HEK293 (cell line): Measurements from ENCODE around the gene CRIP1.

Experiments used
- CTCF ChIA-PET: fragments of 350-600 bp; formaldehyde crosslinking; extraction: SDS; loops from one replicate; lab custom pipeline; 2021; ENCODE audit warnings: antibody characterized with exemption; lab: Yijun Ruan, JAX
- POLR2A ChIA-PET: fragments of 300-600 bp; formaldehyde crosslinking; extraction: SDS; loops from one replicate; lab custom pipeline; 2020; ENCODE audit warnings: antibody characterized with exemption, inconsistent platforms; lab: Yijun Ruan, JAX
- H3K27ac ChIP-seq: fragments of 200-500 bp; sonication (Bioruptor generic); 2 replicates; pipeline ENCODE4 v1.5.1; 2014; ENCODE audit warnings: low read depth, low read length, control low read depth, inconsistent platforms; ENCODE audit errors: extremely low read depth
- H3K36me3 ChIP-seq, 2 experiments: fragments of 200-500 bp in 1 of 2; sonication (Bioruptor generic) in 1 of 2; 1 replicate in 1 of 2; 2 replicates in 1 of 2; pipeline ENCODE4 v1.5.1; 2014 to 2017; ENCODE audit warnings: inconsistent platforms in 2 of 2, low read length in 2 of 2; ENCODE audit not compliant: control insufficient read depth in 2 of 2, insufficient read depth in 1 of 2
- H3K4me1 ChIP-seq: fragments of 200-500 bp; sonication (Bioruptor generic); 2 replicates; pipeline ENCODE4 v1.5.1; 2014; ENCODE audit warnings: mild to moderate bottlenecking, low read length, inconsistent platforms; ENCODE audit not compliant: control insufficient read depth, insufficient read depth
- H3K4me3 ChIP-seq: 2 replicates; pipeline ENCODE4 v1.5.1; 2011; ENCODE audit warnings: low read depth, mild to moderate bottlenecking, control low read depth, low read length, moderate library complexity
- H3K9me3 ChIP-seq: fragments of 200-500 bp; sonication (Bioruptor generic); 2 replicates; pipeline ENCODE4 v1.5.1; 2014; ENCODE audit warnings: low read depth, low read length, inconsistent platforms; ENCODE audit not compliant: control insufficient read depth, insufficient read depth
- FEZF1 ChIP-seq: fragments of 450-650 bp; formaldehyde crosslinking; IDR thresholded peaks from 2 replicates; pipeline ENCODE4 v1.5.1; 2016; ENCODE audit warnings: missing biosample characterization, missing genetic modification characterization
- GLIS2 ChIP-seq: fragments of 450-650 bp; formaldehyde crosslinking; IDR thresholded peaks from 2 replicates; pipeline ENCODE4 v1.5.1; 2016; ENCODE audit warnings: missing biosample characterization, missing genetic modification characterization
- HIC1 ChIP-seq: fragments of 450-650 bp; formaldehyde crosslinking; IDR thresholded peaks from 2 replicates; pipeline ENCODE4 v1.5.1; 2016; ENCODE audit warnings: missing biosample characterization, missing genetic modification characterization
- ZBTB48 ChIP-seq: fragments of 450-650 bp; formaldehyde crosslinking; IDR thresholded peaks from 2 replicates; pipeline ENCODE4 v1.5.1; 2016; ENCODE audit warnings: missing biosample characterization, missing genetic modification characterization
- ZNF10 ChIP-seq: fragments of 450-650 bp; formaldehyde crosslinking; IDR thresholded peaks from 2 replicates; pipeline ENCODE4 v1.5.1; 2017; ENCODE audit warnings: missing biosample characterization, missing genetic modification characterization
- ZNF140 ChIP-seq: fragments of 450-650 bp; formaldehyde crosslinking; IDR thresholded peaks from 2 replicates; pipeline ENCODE4 v1.5.1; 2016; ENCODE audit warnings: missing biosample characterization, missing genetic modification characterization
- ZNF266 ChIP-seq: fragments of 450-650 bp; formaldehyde crosslinking; IDR thresholded peaks from 2 replicates; pipeline ENCODE4 v1.5.1; 2016; ENCODE audit warnings: missing biosample characterization, missing genetic modification characterization, low read depth
- ZNF580 ChIP-seq: fragments of 450-650 bp; formaldehyde crosslinking; IDR thresholded peaks from 2 replicates; pipeline ENCODE4 v1.5.1; 2016; ENCODE audit warnings: missing biosample characterization, missing genetic modification characterization
- ZNF585B ChIP-seq: fragments of 450-650 bp; formaldehyde crosslinking; IDR thresholded peaks from 2 replicates; pipeline ENCODE4 v1.5.1; 2016; ENCODE audit warnings: missing biosample characterization, missing genetic modification characterization
- ZNF626 ChIP-seq: fragments of 450-650 bp; sonication (Bioruptor Pico); formaldehyde crosslinking; IDR thresholded peaks from 2 replicates; pipeline ENCODE4 v1.5.1; 2018; ENCODE audit warnings: missing biosample characterization, missing genetic modification characterization, inconsistent platforms
- ZNF664 ChIP-seq: fragments of 450-650 bp; formaldehyde crosslinking; IDR thresholded peaks from 2 replicates; pipeline ENCODE4 v1.5.1; 2016; ENCODE audit warnings: missing biosample characterization, missing genetic modification characterization
- ZNF843 ChIP-seq: fragments of 450-650 bp; formaldehyde crosslinking; IDR thresholded peaks from 2 replicates; pipeline ENCODE4 v1.5.1; 2016; ENCODE audit warnings: missing biosample characterization, missing genetic modification characterization

The CRIP1 gene

DNA sequence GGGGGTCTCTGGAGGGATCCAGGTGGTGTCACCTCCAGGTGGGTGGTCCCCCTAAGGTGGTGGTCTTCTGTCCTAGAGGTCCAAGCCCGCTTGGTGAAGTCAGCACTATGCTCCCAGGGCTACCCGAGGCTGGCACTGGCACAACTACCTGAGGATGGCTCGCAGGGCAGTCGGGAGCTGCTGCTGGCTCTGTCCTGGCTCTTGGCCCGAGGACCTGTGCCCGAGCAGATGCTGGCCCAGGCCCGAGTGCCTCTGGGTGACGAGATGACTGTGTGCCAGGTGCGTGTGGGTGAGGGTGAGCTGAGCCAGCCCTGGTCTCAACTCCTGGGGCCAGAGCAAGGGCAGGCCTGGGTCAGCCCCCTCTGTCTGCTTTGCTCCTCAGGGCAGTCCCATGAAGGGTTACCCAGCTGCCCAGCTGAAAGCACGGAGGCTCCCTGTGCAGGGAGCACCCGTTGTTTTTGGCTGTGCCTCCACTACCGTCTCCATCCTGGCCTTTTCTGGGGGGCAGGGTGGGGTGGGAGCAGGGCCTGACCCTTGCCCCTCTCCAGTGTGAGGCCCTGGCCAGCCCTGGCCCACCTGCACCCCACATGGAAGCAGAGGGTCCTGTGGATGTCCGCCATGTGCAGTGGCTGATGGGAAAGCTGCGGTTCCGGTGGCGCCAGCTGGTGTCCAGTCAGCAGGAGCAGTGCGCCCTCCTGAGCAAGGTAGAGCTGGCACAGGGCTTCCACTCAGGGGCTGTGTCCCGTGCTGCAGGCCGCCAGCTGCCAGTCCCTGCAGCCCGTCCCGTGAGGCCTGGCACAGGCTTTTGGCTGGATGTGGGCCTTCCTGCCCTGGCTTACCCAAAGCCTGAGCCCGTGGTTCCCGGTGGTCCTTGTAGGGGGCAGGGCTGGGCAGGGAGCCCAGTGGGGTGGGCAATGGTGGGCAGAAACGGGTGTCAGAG, 5.6 kb downstream of the CRIP1 start (continued):
- no peak for TF ChIP-seq FEZF1 (tag by site-specific recombination)
- no peak for TF ChIP-seq ZNF140 (tag by site-specific recombination)

DNA sequence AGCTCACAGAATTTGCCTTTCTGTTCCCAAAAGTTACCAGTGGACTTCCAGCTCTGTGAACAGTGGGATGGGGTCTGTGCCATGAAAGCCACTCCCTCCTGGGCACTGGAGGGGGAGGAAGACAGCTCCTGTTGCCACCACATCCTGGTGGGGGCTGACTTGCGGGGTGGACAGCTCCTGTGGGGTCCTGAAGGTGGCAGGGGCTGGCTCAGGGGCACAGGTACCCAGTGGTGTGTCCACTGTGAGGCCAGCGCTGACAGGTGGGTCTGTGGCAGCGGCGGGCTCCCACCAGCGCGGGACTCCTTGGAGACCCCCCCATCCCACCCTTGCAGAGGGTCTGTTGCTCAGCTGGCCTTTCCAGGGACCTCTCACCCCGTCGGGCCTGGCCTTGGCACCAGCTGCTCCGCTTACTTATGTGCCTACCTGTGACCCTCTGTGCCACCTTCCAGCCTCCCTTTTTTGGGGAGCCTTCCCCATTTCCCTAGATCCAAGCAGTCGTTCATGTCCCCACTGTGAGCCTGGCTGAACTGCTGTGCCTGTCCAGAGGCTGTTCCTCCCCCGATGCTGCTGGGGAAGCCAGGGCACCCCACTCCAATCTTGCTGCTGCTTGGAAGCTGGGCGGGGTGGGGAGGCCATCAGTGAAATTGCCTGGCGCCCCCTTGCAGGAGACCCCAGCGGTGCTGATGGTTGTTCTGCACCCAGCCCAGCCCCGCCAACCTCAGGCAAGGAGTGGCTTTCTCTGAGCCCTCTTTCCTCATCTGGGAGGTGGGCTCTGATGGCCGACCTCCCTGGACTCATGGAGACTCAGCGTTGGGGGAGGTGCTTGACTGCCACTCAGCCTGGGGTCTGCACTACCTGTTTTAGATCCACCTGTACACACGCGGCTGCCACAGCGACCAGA, 6.5 kb downstream of the CRIP1 start:
- POLR2A ChIA-PET = interaction anchor here (0.7 to 1.4 kb wide), 2 partner anchors 15 to 19 kb away, joined by 3 read pairs; no protein-coding TSS in a partner anchor

GRCh38 chr14:105493921-105494605, 7.4 kb downstream of the CRIP1 start:
- CTCF ChIA-PET = no interaction called here
- H3K4me3 ChIP-seq = no peak overlapping the region
- TF ChIP-seq ZNF266 (tag by site-specific recombination) (no peak), ZNF10 (peak; percentile 90), ZNF664 (tag by site-specific recombination) (no peak), GLIS2 (tag by site-specific recombination) (peak; percentile 50; the same call in 1 of the 2 replicates), ZNF843 (no peak), ZNF585B (tag by site-specific recombination) (no peak), HIC1 (tag by site-specific recombination) (peak; percentile 34; the same call in 1 of the 2 replicates), ZBTB48 (tag by site-specific recombination) (no peak)
- peaks cover 0 to 24% of the 10 kb centered on the region in 2 experiments; a peak in 1 of 3 replicates for H3K36me3 ChIP-seq
- no peak overlapping the region for H3K27ac ChIP-seq
- peaks cover 4% of the 10 kb centered on the region for H3K4me1 ChIP-seq
- POLR2A ChIA-PET = interaction anchor here (0.7 kb wide), 1 partner anchor 20 kb away, joined by 3 read pairs; no protein-coding TSS in a partner anchor
- H3K9me3 ChIP-seq = no peaks in the 10 kb centered on the region

More for the DNA sequence above, 6.5 kb downstream of the CRIP1 start:
- Histone ChIP-seq H3K4me3 (no peak overlapping the region), H3K4me1 (peaks cover 5% of the 10 kb centered on the region), H3K27ac (no peak overlapping the region), H3K9me3 (no peaks in the 10 kb centered on the region), H3K36me3 (peaks cover 0 to 24% of the 10 kb centered on the region in 2 experiments; a peak in 1 of 3 replicates)
- CTCF ChIA-PET = interaction anchor here (0.8 to 5.0 kb wide), 2 partner anchors 12 to 17 kb away, joined by 3 to 83 read pairs; no protein-coding TSS in a partner anchor
- TF ChIP-seq ZNF10 = no peak
- TF ChIP-seq ZNF580 = no peak
- TF ChIP-seq ZNF626 (tag by site-specific recombination) = no peak
- TF ChIP-seq HIC1 (tag by site-specific recombination) = 0 out of 2 replicates have a peak, but pooled peaks have one; percentile 0
